C4-2B (cell line): ENCODE results near the gene DNAH9.

ENCODE experiments used
- CTCF ChIP-seq: fragments of 450-650 bp; conservative IDR thresholded peaks from 2 replicates; pipeline ENCODE4 v1.5.1; 2017; ENCODE audit warnings: mild to moderate bottlenecking
- ZFX ChIP-seq: fragments of 450-650 bp; IDR thresholded peaks from 2 replicates; pipeline ENCODE4 v1.6.1; 2017

- TF ChIP-seq CTCF (no peak), ZFX (no peak)
These were observed 8.6 kb upstream of the DNAH9 start for GRCh38 chr17:11589716-11590115.
